ENCODE results near the gene CAMTA2. TPM values are rescaled to one million over a fixed set of nuclear protein-coding genes. Genes with fewer than 3 reads are reported as not detected.

CAMTA2 gene
- polyA plus RNA-seq, 1 donor (not counting 4 experiments of a cell fraction or from before 2014, with no cell fraction given) = 8.5 TPM

- H3K4me2 ChIP-seq (ENCODE audit: control insufficient read depth, extremely low read depth, insufficient read depth, low read depth, low read length) = peak within 1 kb of the TSS; percentile 100
- H3K27ac ChIP-seq (ENCODE audit: control insufficient read depth, insufficient read depth, low read length) = peak within 1 kb of the TSS; percentile 98
- dilution Hi-C loops (cut with MboI; ENCODE audit: extremely low pct_ligation_motif_present, low sequenced_read_pairs) = loop anchor here (10.0 kb wide), 1 partner anchor 65 kb away; no protein-coding TSS in a partner anchor
- H2AFZ ChIP-seq (ENCODE audit: control insufficient read depth, low read length) = peak within 1 kb of the TSS; percentile 94
- no peaks in the 10 kb centered on the region for H3K9me3 ChIP-seq (ENCODE audit: control insufficient read depth, low read depth, low read length)
- peaks cover 25 to 27% of the 10 kb centered on the region in 2 experiments for H3K36me3 ChIP-seq (ENCODE audit: control insufficient read depth in 2 of 2, extremely low read depth in 1 of 2, insufficient read depth in 2 of 2, low read length in 2 of 2)
- no peaks in the 10 kb centered on the region for H3K9me1 ChIP-seq (ENCODE audit: control insufficient read depth, extremely low read depth, insufficient read depth, low read length)
- peak within 1 kb of the TSS; percentile 91 to 93 (median 91) for H3K4me3 ChIP-seq (ENCODE audit: control insufficient read depth in 2 of 3, extremely low read depth in 1 of 3, insufficient read depth in 2 of 3, low read depth in 1 of 3, low read length in 3 of 3)
- no peak for TF ChIP-seq EZH2 (IDR thresholded peaks at IDR 0.05; ENCODE audit: low read length)
- no peak for TF ChIP-seq CTCF (optimal IDR thresholded peaks at IDR 0.05 in 1 of 3, IDR thresholded peaks at IDR 0.05 in 1 of 3, conservative IDR thresholded peaks at IDR 0.05 in 1 of 3; ENCODE audit: extremely low read depth in 1 of 3, insufficient read depth in 2 of 3, low read length in 3 of 3)
- H4K20me1 ChIP-seq (ENCODE audit: control insufficient read depth, extremely low read depth, insufficient read depth, low read length) = peaks cover 4% of the 10 kb centered on the region
- H3K27me3 ChIP-seq (ENCODE audit: control insufficient read depth, extremely low read depth, insufficient read depth, low read length) = no peaks in the 10 kb centered on the region
- H3K79me2 ChIP-seq (ENCODE audit: control insufficient read depth, insufficient read depth, low read length) = peaks cover 52% of the 10 kb centered on the region
- FAIRE-seq (peak; percentile 96), DNase-seq (ENCODE audit: low read depth, low spot score) (peak; percentile 99)
- H3K9ac ChIP-seq (ENCODE audit: control insufficient read depth, extremely low read depth, insufficient read depth, low read length) = peak within 1 kb of the TSS; percentile 97
- H3K4me1 ChIP-seq (ENCODE audit: control insufficient read depth, extremely low read depth, insufficient read depth, low read length) = peaks cover 32% of the 10 kb centered on the region
These were observed 47.5 kb downstream of the CAMTA2 start, which contains the start of the genes RNF167 and SLC25A11 for GRCh38 chr17:4939796-4940554. Gene RNF167 (plus strand): TSS chr17:4940268. CDS start chr17:4940910, 642 bp downstream. Gene SLC25A11 (minus strand): TSS chr17:4940046. CDS start chr17:4939910, 136 bp downstream.

- Histone ChIP-seq H3K4me3 (ENCODE audit: control insufficient read depth in 2 of 3, extremely low read depth in 1 of 3, insufficient read depth in 2 of 3, low read depth in 1 of 3, low read length in 3 of 3) (peak overlapping the region; percentile 91 to 93 (median 91)), H3K9me3 (ENCODE audit: control insufficient read depth, low read depth, low read length) (no peaks in the 10 kb centered on the region), H3K4me2 (ENCODE audit: control insufficient read depth, extremely low read depth, insufficient read depth, low read depth, low read length) (peak overlapping the region; percentile 79), H3K9me1 (ENCODE audit: control insufficient read depth, extremely low read depth, insufficient read depth, low read length) (no peaks in the 10 kb centered on the region), H3K79me2 (ENCODE audit: control insufficient read depth, insufficient read depth, low read length) (peaks cover 47% of the 10 kb centered on the region), H2AFZ (ENCODE audit: control insufficient read depth, low read length) (peak overlapping the region; percentile 45), H3K27me3 (ENCODE audit: control insufficient read depth, extremely low read depth, insufficient read depth, low read length) (no peaks in the 10 kb centered on the region), H3K27ac (ENCODE audit: control insufficient read depth, insufficient read depth, low read length) (peak overlapping the region; percentile 98), H3K36me3 (ENCODE audit: control insufficient read depth in 2 of 2, extremely low read depth in 1 of 2, insufficient read depth in 2 of 2, low read length in 2 of 2) (peaks cover 22 to 23% of the 10 kb centered on the region in 2 experiments), H3K4me1 (ENCODE audit: control insufficient read depth, extremely low read depth, insufficient read depth, low read length) (peaks cover 28% of the 10 kb centered on the region), H3K9ac (ENCODE audit: control insufficient read depth, extremely low read depth, insufficient read depth, low read length) (peak overlapping the region; percentile 97), H4K20me1 (ENCODE audit: control insufficient read depth, extremely low read depth, insufficient read depth, low read length) (peaks cover under 1% of the 10 kb centered on the region)
- TF ChIP-seq CTCF (optimal IDR thresholded peaks at IDR 0.05 in 1 of 3, IDR thresholded peaks at IDR 0.05 in 1 of 3, conservative IDR thresholded peaks at IDR 0.05 in 1 of 3; ENCODE audit: extremely low read depth in 1 of 3, insufficient read depth in 2 of 3, low read length in 3 of 3) (no peak), EZH2 (IDR thresholded peaks at IDR 0.05; ENCODE audit: low read length) (no peak)
- DNase-seq (ENCODE audit: low read depth, low spot score) (no peak), FAIRE-seq (no peak)
- dilution Hi-C loops (cut with MboI; ENCODE audit: extremely low pct_ligation_motif_present, low sequenced_read_pairs) = no loop called here
These were observed 48.0 kb downstream of the CAMTA2 start for GRCh38 chr17:4939546-4939795.
